ENCODE measurements around the gene KRTAP10-5.
A peak's percentile ranks its signal among the peaks of the same experiment; 100 is the strongest.

The KRTAP10-5 gene

GRCh38 chr21:44619886-44620285 lies 39.5 kb upstream of the KRTAP10-5 start:
- TF ChIP-seq CTCF (IDR thresholded peaks at IDR 0.05; ENCODE audit: low read length, missing control alignments) = no peak
- H3K4me3 ChIP-seq (replicated peaks; ENCODE audit: low read depth, low read length) = no peak overlapping the region
- no peak for DNase-seq (ENCODE audit: low read depth)

GRCh38 chr21:44618909-44619308 lies 38.5 kb upstream of the KRTAP10-5 start:
- H3K4me3 ChIP-seq (replicated peaks; ENCODE audit: low read depth, low read length) = no peak overlapping the region
- DNase-seq (ENCODE audit: low read depth) = no peak
- no peak for TF ChIP-seq CTCF (IDR thresholded peaks at IDR 0.05; ENCODE audit: low read length, missing control alignments)

GRCh38 chr21:44618504-44618903 lies 38.1 kb upstream of the KRTAP10-5 start:
- peak; percentile 20 for DNase-seq (ENCODE audit: low read depth)
- no peak overlapping the region for H3K4me3 ChIP-seq (replicated peaks; ENCODE audit: low read depth, low read length)

GRCh38 chr21:44617071-44617501 lies 36.7 kb upstream of the KRTAP10-5 start:
- no peak for TF ChIP-seq CTCF (IDR thresholded peaks at IDR 0.05; ENCODE audit: low read length, missing control alignments)
- no peak overlapping the region for H3K4me3 ChIP-seq (replicated peaks; ENCODE audit: low read depth, low read length)
- DNase-seq (ENCODE audit: low read depth) = no peak

More at GRCh38 chr21:44618504-44618903, 38.1 kb upstream of the KRTAP10-5 start:
- TF ChIP-seq CTCF (IDR thresholded peaks at IDR 0.05; ENCODE audit: low read length, missing control alignments) = peak; percentile 26

DNA sequence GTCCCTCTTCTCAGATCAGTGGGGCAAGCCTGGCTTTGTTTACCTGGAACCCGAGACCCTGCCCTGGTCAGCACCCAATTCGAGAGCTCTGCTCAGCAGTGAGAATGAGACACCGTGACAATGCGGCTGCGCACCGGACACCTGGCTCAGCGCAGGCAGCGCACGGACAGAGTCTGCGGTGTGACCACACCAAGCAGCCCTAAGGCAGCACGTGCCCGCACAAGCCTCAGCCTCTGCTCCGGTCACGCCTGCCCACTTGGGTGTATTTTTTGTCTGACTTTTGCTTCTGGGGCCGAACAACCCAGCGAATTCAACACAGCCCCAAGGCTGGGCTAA lies 36.2 kb upstream of the KRTAP10-5 start:
- no peak for DNase-seq (ENCODE audit: low read depth)
- TF ChIP-seq CTCF (IDR thresholded peaks at IDR 0.05; ENCODE audit: low read length, missing control alignments) = no peak

GRCh38 chr21:44615911-44616590 lies 35.6 kb upstream of the KRTAP10-5 start:
- no peak for DNase-seq (ENCODE audit: low read depth)
- no peak for TF ChIP-seq CTCF (IDR thresholded peaks at IDR 0.05; ENCODE audit: low read length, missing control alignments)
- no peak overlapping the region for H3K4me3 ChIP-seq (replicated peaks; ENCODE audit: low read depth, low read length)

More for the DNA sequence above, 36.2 kb upstream of the KRTAP10-5 start:
- no peak overlapping the region for H3K4me3 ChIP-seq (replicated peaks; ENCODE audit: low read depth, low read length)

DNA sequence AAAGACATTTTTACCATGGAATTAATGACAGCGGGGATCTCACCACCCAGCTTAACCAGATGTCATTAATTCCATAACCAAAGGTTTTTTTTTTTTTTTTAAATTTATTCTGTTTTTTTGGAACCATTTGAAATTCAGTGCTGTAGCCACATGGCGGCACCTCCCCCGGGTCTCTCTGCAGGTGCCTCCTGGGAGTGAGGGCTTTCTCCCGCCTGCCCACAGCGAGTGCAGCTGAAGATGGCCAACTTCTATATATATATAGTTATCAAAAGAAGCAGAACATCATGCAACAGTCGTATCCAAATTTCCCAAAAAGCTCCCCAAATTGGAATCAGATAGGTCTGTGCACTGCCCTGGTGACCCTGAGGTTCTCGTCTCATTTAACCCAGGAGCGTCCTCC lies 35.1 kb upstream of the KRTAP10-5 start:
- TF ChIP-seq CTCF (IDR thresholded peaks at IDR 0.05; ENCODE audit: low read length, missing control alignments) = no peak
- no peak for DNase-seq (ENCODE audit: low read depth)
- no peak overlapping the region for H3K4me3 ChIP-seq (replicated peaks; ENCODE audit: low read depth, low read length)

Measured in fibroblast of pulmonary artery (primary cell).